HepG2 (cell line): ENCODE results near the gene ZNHIT6.

Source experiments
- E2F1 ChIP-seq: sonication (generic); formaldehyde crosslinking; IDR thresholded peaks from 2 replicates; pipeline ENCODE4 v1.5.0; 2020; ENCODE audit warnings: missing genetic modification reagents
- ELF1 ChIP-seq: sonication (generic); formaldehyde crosslinking; IDR thresholded peaks from 2 replicates; pipeline ENCODE4 v1.4.0; 2020; ENCODE audit warnings: missing genetic modification reagents
- FOXM1 ChIP-seq: sonication (generic); formaldehyde crosslinking; IDR thresholded peaks from 2 replicates; pipeline ENCODE4 v1.5.0; 2020; ENCODE audit warnings: missing genetic modification reagents
- MAFK ChIP-seq, 2 experiments: IDR thresholded peaks in 1 of 2; conservative IDR thresholded peaks in 1 of 2; 2 replicates each; pipeline ENCODE4 v1.6.1; 2011; ENCODE audit warnings: improper control_type of control experiment in 2 of 2, low read length in 2 of 2
- NR2C2 ChIP-seq: sonication (generic); formaldehyde crosslinking; IDR thresholded peaks from 2 replicates; pipeline ENCODE4 v1.4.0; 2020; ENCODE audit warnings: missing genetic modification reagents, mild to moderate bottlenecking, moderate library complexity, borderline replicate concordance
- POGZ ChIP-seq: sonication (generic); formaldehyde crosslinking; IDR thresholded peaks from 2 replicates; pipeline ENCODE4 v1.4.0; 2020; ENCODE audit warnings: mild to moderate bottlenecking, missing genetic modification reagents
- TAF1 ChIP-seq: sonication (generic); formaldehyde crosslinking; IDR thresholded peaks from 2 replicates; pipeline ENCODE4 v1.4.0; 2020; ENCODE audit warnings: missing genetic modification reagents
- ZNF274 ChIP-seq: sonication (generic); formaldehyde crosslinking; IDR thresholded peaks from 2 replicates; pipeline ENCODE4 v1.5.1; 2020; ENCODE audit warnings: mild to moderate bottlenecking, missing genetic modification reagents
- ZNF441 ChIP-seq: sonication (generic); formaldehyde crosslinking; IDR thresholded peaks from 2 replicates; pipeline ENCODE4 v1.7.0; 2021; ENCODE audit warnings: missing genetic modification reagents, borderline replicate concordance
- TF ChIP-seq, protein P1 (sequence below): sonication (generic); formaldehyde crosslinking; IDR thresholded peaks from 2 replicates; pipeline ENCODE4 v1.5.0; 2020; ENCODE audit warnings: mild to moderate bottlenecking, missing genetic modification reagents, moderate library complexity
- TF ChIP-seq, protein P2 (sequence below): sonication (generic); formaldehyde crosslinking; IDR thresholded peaks from 2 replicates; pipeline ENCODE4 v1.4.0; 2020; ENCODE audit warnings: mild to moderate bottlenecking, missing genetic modification reagents

- TF ChIP-seq POGZ (CRISPR knock-in tag) (no peak), ZNF274 (CRISPR knock-in tag) (no peak), E2F1 (CRISPR knock-in tag) (no peak), ELF1 (CRISPR knock-in tag) (no peak), NR2C2 (CRISPR knock-in tag) (no peak), ZNF441 (CRISPR knock-in tag) (no peak), MAFK (conservative IDR thresholded peaks at IDR 0.05 in 1 of 2, IDR thresholded peaks at IDR 0.05 in 1 of 2; ENCODE audit: low read length in 2 of 2) (no peak), TAF1 (CRISPR knock-in tag) (no peak), FOXM1 (CRISPR knock-in tag) (no peak)
- TF ChIP-seq, protein P1, sequence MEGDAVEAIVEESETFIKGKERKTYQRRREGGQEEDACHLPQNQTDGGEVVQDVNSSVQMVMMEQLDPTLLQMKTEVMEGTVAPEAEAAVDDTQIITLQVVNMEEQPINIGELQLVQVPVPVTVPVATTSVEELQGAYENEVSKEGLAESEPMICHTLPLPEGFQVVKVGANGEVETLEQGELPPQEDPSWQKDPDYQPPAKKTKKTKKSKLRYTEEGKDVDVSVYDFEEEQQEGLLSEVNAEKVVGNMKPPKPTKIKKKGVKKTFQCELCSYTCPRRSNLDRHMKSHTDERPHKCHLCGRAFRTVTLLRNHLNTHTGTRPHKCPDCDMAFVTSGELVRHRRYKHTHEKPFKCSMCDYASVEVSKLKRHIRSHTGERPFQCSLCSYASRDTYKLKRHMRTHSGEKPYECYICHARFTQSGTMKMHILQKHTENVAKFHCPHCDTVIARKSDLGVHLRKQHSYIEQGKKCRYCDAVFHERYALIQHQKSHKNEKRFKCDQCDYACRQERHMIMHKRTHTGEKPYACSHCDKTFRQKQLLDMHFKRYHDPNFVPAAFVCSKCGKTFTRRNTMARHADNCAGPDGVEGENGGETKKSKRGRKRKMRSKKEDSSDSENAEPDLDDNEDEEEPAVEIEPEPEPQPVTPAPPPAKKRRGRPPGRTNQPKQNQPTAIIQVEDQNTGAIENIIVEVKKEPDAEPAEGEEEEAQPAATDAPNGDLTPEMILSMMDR (CRISPR knock-in tag), result no peak
- TF ChIP-seq, protein P2, sequence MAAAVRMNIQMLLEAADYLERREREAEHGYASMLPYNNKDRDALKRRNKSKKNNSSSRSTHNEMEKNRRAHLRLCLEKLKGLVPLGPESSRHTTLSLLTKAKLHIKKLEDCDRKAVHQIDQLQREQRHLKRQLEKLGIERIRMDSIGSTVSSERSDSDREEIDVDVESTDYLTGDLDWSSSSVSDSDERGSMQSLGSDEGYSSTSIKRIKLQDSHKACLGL (CRISPR knock-in tag), result no peak
These were observed 77.7 kb downstream of the ZNHIT6 start for GRCh38 chr1:85630493-85630892.
